Suprapubic skin (tissue), 4 donors: ENCODE results near the gene GALNT18.

Experiments used
- CTCF ChIP-seq, 2 donors: fragments of 200-600 bp in 1 of 2; fragments of 450-650 bp in 1 of 2; sonication (generic) in 1 of 2; IDR thresholded peaks; one replicate each; pipeline ENCODE4 v1.5.1; 2016 to 2019; ENCODE audit warnings: antibody characterized with exemption in 2 of 2, mild to moderate bottlenecking in 1 of 2, moderate library complexity in 1 of 2
- EP300 ChIP-seq: sonication (generic); formaldehyde crosslinking; IDR thresholded peaks from one replicate; pipeline ENCODE4 v1.6.1; 2017; ENCODE audit warnings: antibody characterized with exemption
- POLR2A ChIP-seq, 2 donors: fragments of 450-650 bp; IDR thresholded peaks; one replicate each; pipeline ENCODE4 v1.6.1; 2017; ENCODE audit warnings: antibody characterized with exemption in 2 of 2, mild to moderate bottlenecking in 2 of 2, moderate library complexity in 2 of 2
- POLR2AphosphoS5 ChIP-seq, 3 donors: sonication (generic); formaldehyde crosslinking; IDR thresholded peaks; one replicate each; pipeline ENCODE4 v1.6.1; 2017; ENCODE audit warnings: antibody characterized with exemption in 3 of 3

GRCh38 chr11:11304550-11304949 lies 317.3 kb downstream of the GALNT18 start:
- no peak for TF ChIP-seq POLR2A (IDR thresholded peaks at IDR 0.05)
- no peak for TF ChIP-seq POLR2AphosphoS5 (IDR thresholded peaks at IDR 0.05)
- no peak for TF ChIP-seq CTCF (IDR thresholded peaks at IDR 0.05)
- no peak for TF ChIP-seq EP300
